HepG2 (cell line): Measurements from ENCODE around the gene KRTAP20-1. TPM values are rescaled to one million over a fixed set of nuclear protein-coding genes. Genes with fewer than 3 reads are reported as not detected.

Source experiments
- ATAC-seq: fragments of 200-7000 bp; cut with Tn5 transposase; 3 replicates; pipeline ENCODE4 v1.9.1; 2020; ENCODE audit warnings: mild to moderate bottlenecking, moderate library complexity
- BruUV-seq: library from RNA; stranded (reverse); fragments of 400-500 nt; replicated peaks from 2 replicates; lab custom pipeline; 2021; lab: Mats Ljungman, UMichigan
- CTCF ChIA-PET: fragments of 300-600 bp; formaldehyde crosslinking; extraction: SDS; loops from one replicate; lab custom pipeline; 2021; ENCODE audit warnings: low total read pairs, inconsistent platforms, low intra/inter-chr PET ratio; lab: Yijun Ruan, JAX
- POLR2A ChIA-PET: fragments of 350-600 bp; sonication (Branson Sonifier 250); formaldehyde crosslinking; loops from one replicate; lab custom pipeline; 2020; ENCODE audit warnings: antibody characterized with exemption, inconsistent platforms; lab: Yijun Ruan, JAX
- DNase-seq: peaks from one replicate; pipeline ENCODE4 v3.0.0-alpha.2; 2015; ENCODE audit warnings: low spot score
- FAIRE-seq: peaks from 3 replicates; lab custom pipeline; 2011; peaks lifted over from hg19 to GRCh38; lab: Jason Lieb, UNC
- H2AFZ ChIP-seq: one replicate; pipeline ENCODE4 v1.6.1; 2011; ENCODE audit warnings: low read length, inconsistent platforms
- H3K27ac ChIP-seq: fragments of 300-600 bp; 3 replicates; pipeline ENCODE4 v1.8.0; 2011; ENCODE audit warnings: mixed run types, mild to moderate bottlenecking, mixed read lengths, low read length, inconsistent platforms; ENCODE audit not compliant: insufficient read depth; ENCODE audit errors: extremely low read length
- H3K27me3 ChIP-seq, 2 experiments: fragments of 200-600 bp in 1 of 2; 2 replicates in 1 of 2; 3 replicates in 1 of 2; pipeline versions ENCODE4 v1.6.0 to v1.8.0; 2011; ENCODE audit warnings: low read length in 2 of 2, mild to moderate bottlenecking in 2 of 2, moderate library complexity in 2 of 2, inconsistent platforms in 1 of 2; ENCODE audit not compliant: insufficient read depth in 2 of 2, control insufficient read depth in 1 of 2
- H3K36me3 ChIP-seq, 2 experiments: fragments of 200-600 bp in 1 of 2; replicated peaks in 1 of 2; 2 replicates in 1 of 2; 3 replicates in 1 of 2; pipeline versions ENCODE4 v1.5.1 to v1.8.0; 2011; ENCODE audit warnings: low read length in 2 of 2, inconsistent platforms in 1 of 2; ENCODE audit not compliant: insufficient read depth in 2 of 2, control insufficient read depth in 1 of 2
- H3K4me1 ChIP-seq: 2 replicates; pipeline ENCODE4 v1.5.1; 2012; ENCODE audit warnings: low read length, inconsistent platforms; ENCODE audit not compliant: insufficient read depth
- H3K4me2 ChIP-seq: 2 replicates; pipeline ENCODE4 v1.6.0; 2011; ENCODE audit warnings: low read depth, low read length, inconsistent platforms
- H3K4me3 ChIP-seq, 3 experiments: fragments of 200-600 bp in 1 of 3; sonication (generic), shearing (Covaris generic) in 1 of 3; replicated peaks in 1 of 3; 2 replicates each; pipeline ENCODE4 v1.5.1; 2011 to 2016; ENCODE audit warnings: low read length in 3 of 3, inconsistent platforms in 2 of 3, low read depth in 2 of 3, mild to moderate bottlenecking in 2 of 3, control low read depth in 1 of 3, mixed read lengths in 1 of 3; ENCODE audit not compliant: insufficient read depth in 1 of 3
- H3K79me2 ChIP-seq: one replicate; pipeline ENCODE4 v1.6.1; 2011; ENCODE audit warnings: low read length, inconsistent platforms; ENCODE audit not compliant: insufficient read depth
- H3K9ac ChIP-seq: 2 replicates; pipeline ENCODE4 v1.6.0; 2011; ENCODE audit warnings: mild to moderate bottlenecking, low read depth, low read length, inconsistent platforms; ENCODE audit not compliant: insufficient read depth
- H3K9me3 ChIP-seq: 2 replicates; pipeline ENCODE4 v1.5.1; 2012; ENCODE audit warnings: mild to moderate bottlenecking, low read length
- H4K20me1 ChIP-seq: 2 replicates; pipeline ENCODE4 v1.6.0; 2011; ENCODE audit warnings: inconsistent platforms, mild to moderate bottlenecking, low read length, moderate library complexity; ENCODE audit not compliant: insufficient read depth
- MAFK ChIP-seq, 2 experiments: IDR thresholded peaks in 1 of 2; conservative IDR thresholded peaks in 1 of 2; 2 replicates each; pipeline ENCODE4 v1.6.1; 2011; ENCODE audit warnings: improper control_type of control experiment in 2 of 2, low read length in 2 of 2
- REPIN1 ChIP-seq: sonication (generic); formaldehyde crosslinking; IDR thresholded peaks from 2 replicates; pipeline ENCODE4 v1.8.0; 2022; ENCODE audit warnings: missing genetic modification reagents, low read depth, mild to moderate bottlenecking, borderline replicate concordance
- WGBS: methylation state at CpG from one replicate; pipeline ENCODE4 v1.1.6; 2017; ENCODE audit warnings: low lambda C conversion rate; 5-methylcytosine and 5-hydroxymethylcytosine counted together
- in situ Hi-C: cut with HindIII; loops from 2 replicates; pipeline ENCODE4 v1.10.0; 2017; ENCODE audit warnings: low pct_unique_long_range_greater_than_20kb; ENCODE audit not compliant: extremely low pct_ligation_motif_present
- intact Hi-C: fragments of 100-400 bp; cut with micrococcal nuclease; formaldehyde crosslinking; loops from one replicate; pipeline ENCODE4 v1.10.0; 2022; ENCODE audit not compliant: unreplicated experiment
- polyA plus RNA-seq, 8 experiments: library from polyadenylated mRNA; depleted of rRNA in 3 of 8; stranded (reverse) in 7 of 8; unstranded in 1 of 8; fragments of >200 nt; fragmentation: Illumina TruSeq in 4 of 8; extraction: Trizol in 4 of 8; gene quantifications; 2 replicates each; pipeline versions ENCODE4 v1.2.1 to v1.2.3, GENCODE V29; 2011 to 2016; ENCODE audit warnings: low read depth in 4 of 8, missing spikeins in 1 of 8, mixed read lengths in 1 of 8; ENCODE audit not compliant: insufficient read depth in 1 of 8
- total RNA-seq, 5 experiments: library from RNA; depleted of rRNA; stranded (reverse); fragments of >200 nt; fragmentation: Illumina TruSeq; extraction: Trizol; gene quantifications; 2 replicates each; pipeline ENCODE4 v1.2.3, GENCODE V29; 2016; ENCODE audit warnings: low read depth in 1 of 5
- TF ChIP-seq, protein P1 (sequence below): sonication (generic); formaldehyde crosslinking; IDR thresholded peaks from 2 replicates; pipeline ENCODE4 v1.4.0; 2020; ENCODE audit warnings: missing genetic modification reagents
- TF ChIP-seq, protein P2 (sequence below): sonication (generic); formaldehyde crosslinking; IDR thresholded peaks from 2 replicates; pipeline ENCODE4 v1.5.0; 2020; ENCODE audit warnings: missing genetic modification reagents, mild to moderate bottlenecking, borderline replicate concordance

KRTAP20-1 gene
- total and polyA plus RNA-seq, 2 of the 13 experiments (the other 11 are each of a cell fraction or from before 2014, with no cell fraction given) = not detected

DNA sequence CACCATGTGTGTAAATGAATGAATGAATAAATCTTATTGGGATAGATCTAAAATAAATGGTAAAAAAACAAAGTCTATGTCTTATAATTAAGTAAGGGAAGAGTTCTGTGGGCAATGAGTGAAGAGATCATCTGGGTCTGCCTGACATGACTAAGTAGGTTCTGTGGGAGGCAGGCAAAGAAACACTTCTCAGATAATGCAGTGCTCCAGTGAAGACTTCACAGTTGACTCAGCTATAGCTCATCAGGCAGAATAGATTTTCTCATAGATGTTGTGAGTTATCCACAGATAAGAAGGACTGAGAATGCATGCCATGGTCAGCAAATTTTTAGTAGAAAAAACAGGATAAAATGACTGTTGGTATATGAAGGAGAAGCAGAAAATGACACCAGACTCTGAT lies 38.5 kb upstream of the KRTAP20-1 start:
- Histone ChIP-seq H3K27me3 (no peaks in the 10 kb centered on the region), H3K27ac (no peak overlapping the region), H3K9me3 (peaks cover 83% of the 10 kb centered on the region), H3K4me1 (no peaks in the 10 kb centered on the region), H3K4me2 (no peak overlapping the region), H3K9ac (no peak overlapping the region), H3K4me3 (no peak overlapping the region), H2AFZ (no peak overlapping the region), H3K79me2 (no peaks in the 10 kb centered on the region), H4K20me1 (no peaks in the 10 kb centered on the region), H3K36me3 (no peaks in the 10 kb centered on the region)
- DNase-seq = no peak
- POLR2A ChIA-PET = no interaction called here
- ATAC-seq = no peak
- in situ Hi-C loops = no loop called here
- TF ChIP-seq MAFK (conservative IDR thresholded peaks at IDR 0.05 in 1 of 2, IDR thresholded peaks at IDR 0.05 in 1 of 2; ENCODE audit: low read length in 2 of 2) = 0 out of 4 replicates have a peak, but pooled peaks of 1 of the 2 experiments have one; percentile 5
- TF ChIP-seq, protein P1, sequence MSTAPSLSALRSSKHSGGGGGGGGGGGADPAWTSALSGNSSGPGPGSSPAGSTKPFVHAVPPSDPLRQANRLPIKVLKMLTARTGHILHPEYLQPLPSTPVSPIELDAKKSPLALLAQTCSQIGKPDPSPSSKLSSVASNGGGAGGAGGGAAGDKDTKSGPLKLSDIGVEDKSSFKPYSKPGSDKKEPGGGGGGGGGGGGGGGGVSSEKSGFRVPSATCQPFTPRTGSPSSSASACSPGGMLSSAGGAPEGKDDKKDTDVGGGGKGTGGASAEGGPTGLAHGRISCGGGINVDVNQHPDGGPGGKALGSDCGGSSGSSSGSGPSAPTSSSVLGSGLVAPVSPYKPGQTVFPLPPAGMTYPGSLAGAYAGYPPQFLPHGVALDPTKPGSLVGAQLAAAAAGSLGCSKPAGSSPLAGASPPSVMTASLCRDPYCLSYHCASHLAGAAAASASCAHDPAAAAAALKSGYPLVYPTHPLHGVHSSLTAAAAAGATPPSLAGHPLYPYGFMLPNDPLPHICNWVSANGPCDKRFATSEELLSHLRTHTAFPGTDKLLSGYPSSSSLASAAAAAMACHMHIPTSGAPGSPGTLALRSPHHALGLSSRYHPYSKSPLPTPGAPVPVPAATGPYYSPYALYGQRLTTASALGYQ (CRISPR knock-in tag) = no peak
- intact Hi-C loops = no loop called here
- CTCF ChIA-PET = no interaction called here
- BruUV-seq = no TSS peak
- no peak for FAIRE-seq

DNA sequence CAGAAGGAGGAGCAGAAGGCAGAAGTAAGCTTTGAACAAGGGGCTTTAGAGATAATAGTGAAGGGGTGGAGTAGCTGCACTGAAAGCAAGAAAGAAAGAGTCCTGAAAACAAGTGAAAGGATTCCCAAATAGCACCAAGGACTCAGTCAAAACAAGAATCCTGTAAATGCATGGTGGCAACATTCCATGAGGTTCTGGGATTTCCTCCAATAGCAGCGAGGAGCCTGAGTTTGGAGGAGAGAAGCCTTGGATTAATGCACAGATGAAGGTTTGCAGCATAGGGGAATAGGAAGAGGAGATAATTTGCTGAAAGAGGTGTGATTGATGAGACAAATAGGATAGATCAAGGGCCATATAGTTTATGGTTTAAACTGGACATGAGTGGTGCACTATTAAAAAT lies 36.9 kb upstream of the KRTAP20-1 start:
- Histone ChIP-seq H3K36me3 (no peaks in the 10 kb centered on the region), H3K9ac (no peak overlapping the region), H3K4me3 (no peak overlapping the region), H4K20me1 (no peaks in the 10 kb centered on the region), H3K4me2 (no peak overlapping the region), H3K79me2 (no peaks in the 10 kb centered on the region), H3K27ac (no peak overlapping the region), H3K4me1 (no peaks in the 10 kb centered on the region), H3K9me3 (peaks cover 85% of the 10 kb centered on the region), H2AFZ (no peak overlapping the region), H3K27me3 (no peaks in the 10 kb centered on the region)
- FAIRE-seq (no peak), ATAC-seq (no peak), DNase-seq (no peak)
- ChIA-PET POLR2A (no interaction called here), CTCF (no interaction called here)
- no peak for TF ChIP-seq REPIN1
- TF ChIP-seq, protein P2, sequence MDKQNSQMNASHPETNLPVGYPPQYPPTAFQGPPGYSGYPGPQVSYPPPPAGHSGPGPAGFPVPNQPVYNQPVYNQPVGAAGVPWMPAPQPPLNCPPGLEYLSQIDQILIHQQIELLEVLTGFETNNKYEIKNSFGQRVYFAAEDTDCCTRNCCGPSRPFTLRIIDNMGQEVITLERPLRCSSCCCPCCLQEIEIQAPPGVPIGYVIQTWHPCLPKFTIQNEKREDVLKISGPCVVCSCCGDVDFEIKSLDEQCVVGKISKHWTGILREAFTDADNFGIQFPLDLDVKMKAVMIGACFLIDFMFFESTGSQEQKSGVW (CRISPR knock-in tag) = no peak
- 0% methylated on average over 1 of the region's 1 CpG for WGBS
- no TSS peak for BruUV-seq
- in situ Hi-C loops = no loop called here
- intact Hi-C loops = no loop called here
